Ovary (tissue), 9 donors: ENCODE measurements around the gene RCOR3. TPM values are rescaled to one million over a fixed set of nuclear protein-coding genes. Genes with fewer than 3 reads are reported as not detected.

ENCODE experiments used
- polyA plus RNA-seq, 2 donors: library from polyadenylated mRNA; stranded (reverse); fragments of 200-250 nt in 1 of 2; fragments of 350-450 nt in 1 of 2; fragmentation: Illumina TruSeq in 1 of 2; extraction: RNeasy Lipid Tissue Mini Kit (QIAGEN cat#74804) in 1 of 2; gene quantifications; one replicate each; pipeline ENCODE4 v1.2.3, GENCODE V29; 2013 to 2014
- total RNA-seq, 7 donors: library from RNA; depleted of rRNA in 2 of 7; stranded (reverse); fragments of >200 nt in 2 of 7; fragmentation: NEBNext Ultra II Directional in 3 of 7; extraction: Animal tissue kit (Norgen Biotek cat#: 25700) in 3 of 7; gene quantifications; one replicate each; pipeline versions ENCODE4 v1.1.0 to v1.2.4, GENCODE V29; 2016 to 2023
- donor health status: DM: no; HTN: no; CAD: no; lungs with moderate emphysema.
- donor health status: DM: no; HTN: no; CAD: no.
- donor health status: Bipolar disorder and iron deficiency.
- donor health status: DM: yes; HTN: yes; CAD: no.
- donor health status: DM: no; HTN: no; CAD: no.
- donor health status: DM: yes; HTN: yes; CAD: no.

Gene RCOR3
- total and polyA plus RNA-seq, 9 donors: 34.3 to 75.2 (median 55.0) TPM

Other genes with a start within 250 kb of the RCOR3 start
- under 1 TPM in 2 of 7 donors, not detected in 5; 0.11 to 0.46 TPM for gene KCNH1, start 125.2 kb upstream of the RCOR3 start, total RNA-seq
- gene KCNH1, start 125.2 kb upstream of the RCOR3 start, polyA plus RNA-seq: not detected
- gene TRAF5, start 67.5 kb downstream of the RCOR3 start, total RNA-seq: 10 to 100 TPM in 6 of 7 donors, 1 to 10 TPM in 1; 6.8 to 17.7 (median 13.6) TPM
- gene TRAF5, start 67.5 kb downstream of the RCOR3 start, polyA plus RNA-seq: 10 to 100 TPM in 1 of 2 donors, 1 to 10 TPM in 1; 6.1 to 23.2 TPM
- gene RD3, start 232.8 kb downstream of the RCOR3 start, total RNA-seq: not detected
- not detected for gene RD3, start 232.8 kb downstream of the RCOR3 start, polyA plus RNA-seq